Adipocyte (in vitro differentiated cells): ENCODE measurements around the gene DPP4.

Experiments used
- DNase-seq: peaks from one replicate; pipeline ENCODE4 v3.0.0-alpha.2; 2015; ENCODE audit warnings: low read depth
- H3K27me3 ChIP-seq: replicated peaks from 2 replicates; pipeline ENCODE4 v1.7.0; 2013; ENCODE audit warnings: mild to moderate bottlenecking, low read length, moderate library complexity; ENCODE audit not compliant: control insufficient read depth, insufficient read depth
- H3K36me3 ChIP-seq: 2 replicates; pipeline ENCODE4 v1.7.0; 2013; ENCODE audit warnings: low read length, mild to moderate bottlenecking, moderate library complexity; ENCODE audit not compliant: control insufficient read depth, insufficient read depth, severe bottlenecking
- H3K4me1 ChIP-seq: 2 replicates; pipeline ENCODE4 v1.7.0; 2013; ENCODE audit warnings: mild to moderate bottlenecking, low read length, moderate library complexity; ENCODE audit not compliant: control insufficient read depth, insufficient read depth
- H3K4me3 ChIP-seq: 2 replicates; pipeline ENCODE4 v1.7.0; 2013; ENCODE audit warnings: mild to moderate bottlenecking, low read length, moderate library complexity
- H3K9ac ChIP-seq: 2 replicates; pipeline ENCODE4 v1.7.0; 2013; ENCODE audit warnings: mild to moderate bottlenecking, low read length, moderate library complexity
- H3K9me3 ChIP-seq: 2 replicates; pipeline ENCODE4 v1.7.0; 2013; ENCODE audit warnings: mild to moderate bottlenecking, low read length, moderate library complexity; ENCODE audit not compliant: control insufficient read depth

DPP4 gene

DNA sequence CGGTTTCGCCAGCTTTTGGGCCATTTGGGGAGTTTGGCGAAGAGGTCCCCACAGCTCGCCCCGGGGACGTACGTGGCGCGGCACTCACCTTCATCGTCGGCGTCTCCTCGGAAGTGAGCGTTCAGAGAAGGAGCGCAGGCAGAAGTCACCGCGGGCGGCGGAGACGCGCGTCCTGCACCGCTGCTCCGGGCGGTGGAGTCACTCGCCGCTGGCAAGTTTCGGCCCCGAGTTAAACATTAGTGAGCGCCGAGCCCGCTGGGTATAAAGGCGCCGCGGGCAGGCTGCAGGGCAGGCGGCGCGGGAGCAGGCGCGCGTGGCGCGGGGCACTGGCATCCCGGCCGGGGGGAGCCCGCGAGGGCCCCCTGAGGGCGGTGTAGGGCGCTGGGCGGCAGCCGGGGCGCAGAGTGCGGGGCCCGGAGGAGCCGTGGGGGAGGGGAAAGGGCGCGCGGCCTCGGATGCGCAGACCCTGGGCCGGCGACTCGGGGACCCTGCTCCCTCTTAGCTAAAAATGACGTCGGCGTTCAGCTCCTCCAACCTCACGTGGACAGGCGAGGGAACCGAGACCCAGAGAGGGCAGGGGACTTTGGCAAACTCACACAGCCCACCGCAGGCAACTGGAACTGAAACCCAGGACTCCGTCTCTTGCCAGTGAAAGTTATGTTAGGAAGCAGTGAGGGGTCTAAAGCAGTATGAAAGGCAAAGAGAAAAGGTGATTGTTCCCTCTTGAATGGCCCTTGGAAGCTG lies at the start of gene DPP4:
Gene DPP4, minus strand, starts transcription at position 328 of the 744 bp plus-strand sequence. Its CDS starts 234 bp downstream, at position 94.
- peak; percentile 67 for DNase-seq
- peak within 1 kb of the TSS; percentile 83 for H3K4me3 ChIP-seq
- H3K4me1 ChIP-seq, result peaks cover 59% of the 10 kb centered on the region
- H3K36me3 ChIP-seq, result no peaks in the 10 kb centered on the region
- H3K27me3 ChIP-seq, result no peaks in the 10 kb centered on the region
- H3K9me3 ChIP-seq, result peaks cover 7% of the 10 kb centered on the region
- peak within 1 kb of the TSS; percentile 85 for H3K9ac ChIP-seq

DNA sequence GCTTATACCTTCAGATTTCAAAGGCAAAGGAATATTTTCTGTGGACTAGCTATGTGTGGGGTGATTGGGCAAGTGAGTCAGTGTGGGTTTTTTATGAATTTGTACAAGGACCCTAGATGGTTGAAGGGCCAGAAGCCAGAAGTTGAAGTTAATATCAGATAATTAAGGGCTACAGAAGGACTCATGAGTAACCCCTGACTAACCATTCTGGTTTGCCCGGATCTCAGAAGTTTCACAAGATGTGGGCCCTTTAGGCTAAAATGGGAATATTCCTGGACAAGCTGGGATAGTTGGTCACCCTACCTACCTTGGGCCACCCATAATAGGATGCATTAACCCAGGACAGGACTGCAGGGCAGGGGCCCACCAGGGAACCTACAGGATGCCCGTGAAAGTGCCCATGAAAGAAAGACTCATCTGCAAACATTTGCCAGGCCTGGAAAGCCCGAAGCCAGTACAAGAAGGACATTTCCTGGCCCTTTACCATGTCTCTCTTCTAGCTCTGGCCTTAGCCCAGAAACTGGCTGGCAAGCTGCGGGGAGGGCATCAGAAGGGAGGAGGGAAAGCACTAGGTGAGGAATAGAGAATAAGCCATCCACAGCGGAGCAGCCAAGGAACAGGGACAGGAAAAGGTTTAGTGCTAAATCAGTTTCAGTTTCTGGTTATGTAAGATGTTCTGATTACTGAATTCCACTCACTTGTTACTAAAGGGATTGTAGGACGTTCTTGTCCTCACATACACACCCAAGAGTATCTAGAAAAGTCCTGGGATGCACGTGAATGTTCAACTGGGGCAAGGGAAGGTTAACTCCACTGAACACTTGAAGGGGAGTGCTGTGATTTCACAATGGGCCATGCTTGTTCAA lies 44.4 kb upstream of the DPP4 start:
- Histone ChIP-seq H3K4me1 (peaks cover 27% of the 10 kb centered on the region), H3K36me3 (no peaks in the 10 kb centered on the region), H3K9me3 (peaks cover 13% of the 10 kb centered on the region), H3K4me3 (peak overlapping the region; percentile 2), H3K9ac (no peak overlapping the region), H3K27me3 (peaks cover 4% of the 10 kb centered on the region)
- peak; percentile 21 for DNase-seq

DNA sequence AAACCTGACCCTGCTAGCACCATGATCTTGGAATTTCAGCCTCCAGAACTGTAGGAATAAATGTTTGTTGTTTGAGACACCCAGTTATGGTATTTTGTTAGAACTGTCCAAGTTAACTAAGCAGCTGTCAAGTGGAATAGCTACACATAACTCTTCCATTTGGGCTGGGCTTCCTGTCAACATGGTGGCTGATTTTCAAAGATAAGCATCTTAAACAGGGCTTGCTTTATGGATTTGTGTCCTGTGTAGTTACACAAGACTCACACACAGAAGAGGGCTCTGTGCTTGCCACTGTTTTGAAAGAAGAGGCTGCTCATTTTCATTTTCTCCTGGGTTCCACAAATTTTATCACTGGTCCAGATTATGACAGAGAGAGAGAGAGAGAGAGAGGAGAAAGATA lies 42.3 kb upstream of the DPP4 start:
- peaks cover 4% of the 10 kb centered on the region for H3K27me3 ChIP-seq
- H3K9me3 ChIP-seq, result peaks cover 13% of the 10 kb centered on the region
- H3K36me3 ChIP-seq, result no peaks in the 10 kb centered on the region
- H3K4me3 ChIP-seq, result no peak overlapping the region
- no peak overlapping the region for H3K9ac ChIP-seq
- DNase-seq, result no peak
- peaks cover 45% of the 10 kb centered on the region for H3K4me1 ChIP-seq

DNA sequence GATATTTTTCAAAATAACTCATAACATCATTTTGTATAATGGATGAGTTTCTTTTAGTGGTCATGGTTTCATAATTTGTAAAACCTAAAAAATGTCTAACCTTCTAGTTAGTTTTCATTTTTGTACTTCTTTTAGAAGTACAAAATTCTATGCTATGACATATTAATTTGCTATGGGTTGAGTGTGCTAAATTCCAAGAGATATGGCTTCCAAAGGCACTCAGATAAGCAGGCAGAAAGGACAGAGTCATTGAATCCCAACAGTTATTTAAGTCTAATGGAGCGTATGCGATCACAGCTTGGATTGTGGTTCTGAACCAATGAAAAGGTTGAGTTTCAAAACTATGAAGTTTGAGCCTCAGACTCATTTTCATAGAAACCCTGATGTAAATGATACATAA lies 41.1 kb upstream of the DPP4 start:
- Histone ChIP-seq H3K27me3 (no peaks in the 10 kb centered on the region), H3K9ac (no peak overlapping the region), H3K36me3 (no peaks in the 10 kb centered on the region), H3K4me1 (peaks cover 45% of the 10 kb centered on the region), H3K9me3 (peaks cover 13% of the 10 kb centered on the region), H3K4me3 (no peak overlapping the region)
- DNase-seq, result no peak

DNA sequence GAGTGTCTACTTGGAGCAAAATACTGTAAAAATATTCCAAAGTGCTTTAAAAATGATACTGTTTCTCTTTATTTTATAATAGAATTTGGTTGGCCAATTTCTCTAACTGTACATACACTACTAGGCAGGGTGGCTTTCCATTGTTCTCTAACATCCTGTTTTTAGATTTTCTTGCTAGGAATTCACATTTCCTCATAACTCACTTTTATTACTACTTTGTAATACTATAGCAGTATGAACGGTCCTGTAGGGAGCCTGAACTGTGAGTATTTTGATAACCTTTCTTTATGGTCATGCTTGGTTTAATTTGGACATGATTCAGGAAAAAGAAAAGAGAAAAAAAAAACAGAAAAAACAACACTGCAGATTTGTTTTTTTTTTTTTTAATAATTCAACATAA lies 40.3 kb upstream of the DPP4 start:
- H3K4me3 ChIP-seq, result no peak overlapping the region
- no peaks in the 10 kb centered on the region for H3K36me3 ChIP-seq
- no peaks in the 10 kb centered on the region for H3K27me3 ChIP-seq
- peaks cover 45% of the 10 kb centered on the region for H3K4me1 ChIP-seq
- DNase-seq, result peak; percentile 22
- peaks cover 13% of the 10 kb centered on the region for H3K9me3 ChIP-seq
- no peak overlapping the region for H3K9ac ChIP-seq

DNA sequence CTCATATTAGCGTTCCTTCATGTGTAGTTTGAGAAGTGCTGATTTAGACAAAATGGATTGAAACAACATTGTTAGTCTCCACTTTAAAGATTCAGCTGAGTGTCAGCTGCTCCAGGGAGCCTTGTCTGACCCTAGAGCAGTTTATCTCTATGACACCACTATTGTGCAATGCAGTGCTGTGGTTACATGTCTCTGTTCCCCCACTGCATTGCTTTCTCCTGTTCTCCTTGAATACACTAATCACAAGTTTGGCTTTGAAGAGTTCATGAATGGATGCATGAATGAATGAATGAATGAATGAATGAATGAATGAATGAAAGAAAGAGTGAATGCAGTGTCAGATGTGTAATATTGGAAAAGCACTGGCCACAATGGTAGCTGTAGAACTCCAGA lies 39.8 kb upstream of the DPP4 start:
- no peaks in the 10 kb centered on the region for H3K36me3 ChIP-seq
- peaks cover 41% of the 10 kb centered on the region for H3K4me1 ChIP-seq
- peaks cover 13% of the 10 kb centered on the region for H3K9me3 ChIP-seq
- no peaks in the 10 kb centered on the region for H3K27me3 ChIP-seq
- peak; percentile 69 for DNase-seq
- no peak overlapping the region for H3K4me3 ChIP-seq
- no peak overlapping the region for H3K9ac ChIP-seq

DNA sequence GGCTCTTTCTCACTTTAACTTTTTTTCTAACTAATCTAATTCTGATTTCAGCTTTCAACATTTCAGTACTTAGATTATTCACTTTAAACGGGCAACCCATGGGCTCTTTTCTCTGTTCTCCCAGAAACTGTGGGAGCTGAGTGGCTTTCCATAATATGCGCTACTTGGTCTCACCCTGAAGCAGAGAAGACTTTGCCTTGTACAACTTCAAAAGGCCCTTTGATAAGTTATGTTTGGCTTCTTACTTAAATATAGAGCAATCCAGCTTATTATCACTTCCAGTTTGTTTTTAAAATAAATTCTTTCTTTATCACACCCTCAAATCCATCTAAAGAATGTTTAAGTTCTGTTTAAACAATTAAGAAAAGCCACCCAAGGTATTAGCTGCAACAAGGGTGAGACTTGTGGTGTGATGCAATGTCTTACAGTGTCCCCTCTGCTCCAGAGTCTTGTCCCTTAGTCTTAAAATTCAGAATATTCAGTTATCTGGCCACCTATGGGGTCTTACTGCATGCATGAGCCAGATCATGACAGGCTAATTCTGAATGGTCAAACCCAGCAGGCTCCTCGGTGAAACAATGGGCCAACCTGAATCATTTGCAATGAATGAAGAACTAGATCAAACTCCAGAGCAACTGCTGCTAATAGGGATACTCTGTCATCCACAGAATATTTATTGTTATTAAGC lies 39.2 kb upstream of the DPP4 start:
- H3K9me3 ChIP-seq, result peaks cover 13% of the 10 kb centered on the region
- no peaks in the 10 kb centered on the region for H3K36me3 ChIP-seq
- no peak overlapping the region for H3K9ac ChIP-seq
- H3K4me1 ChIP-seq, result peaks cover 35% of the 10 kb centered on the region
- H3K4me3 ChIP-seq, result no peak overlapping the region
- no peak for DNase-seq
- H3K27me3 ChIP-seq, result no peaks in the 10 kb centered on the region

DNA sequence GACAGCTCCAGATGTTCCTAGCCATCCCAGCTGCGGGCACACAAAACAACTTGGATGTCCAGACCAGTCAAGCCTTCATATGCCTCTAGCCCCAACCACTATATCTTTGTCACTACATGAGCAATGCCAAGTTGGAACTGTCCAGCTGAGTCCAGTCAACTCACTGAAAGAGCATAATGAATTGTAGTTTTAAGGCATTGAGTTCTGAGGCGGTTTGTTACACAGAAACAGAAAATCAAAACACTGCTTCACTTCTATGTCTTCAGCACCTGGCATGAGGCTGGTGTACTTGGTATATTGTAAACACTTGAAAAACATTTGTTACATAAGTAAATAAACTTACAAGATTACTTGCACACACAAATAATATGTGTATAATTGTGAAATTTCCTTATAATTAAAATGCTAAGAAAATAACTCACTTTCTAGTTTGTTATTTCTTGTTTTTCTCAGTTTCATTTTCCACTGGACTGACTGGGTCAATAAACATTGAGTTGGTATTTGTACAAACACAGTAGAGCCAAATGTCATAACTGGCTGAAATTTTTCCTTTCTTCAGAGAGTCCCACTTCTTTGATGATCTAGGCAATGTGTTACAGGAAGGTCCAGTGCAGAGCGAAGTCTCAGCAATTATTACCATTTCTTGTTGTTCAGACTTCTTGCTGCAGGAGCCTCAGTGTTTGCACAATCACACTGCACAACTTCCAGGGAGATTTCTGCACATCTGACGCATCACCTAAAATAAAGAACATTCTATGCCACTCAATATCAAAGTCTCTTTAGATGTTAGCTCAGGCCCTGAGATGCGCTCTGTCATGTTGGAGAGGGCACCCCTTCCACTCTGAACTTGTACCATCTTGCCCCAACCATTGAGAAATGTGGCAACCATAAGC lies 38.2 kb upstream of the DPP4 start:
- Histone ChIP-seq H3K4me3 (no peak overlapping the region), H3K9ac (no peak overlapping the region), H3K4me1 (peaks cover 28% of the 10 kb centered on the region), H3K9me3 (peaks cover 13% of the 10 kb centered on the region), H3K36me3 (no peaks in the 10 kb centered on the region), H3K27me3 (no peaks in the 10 kb centered on the region)
- DNase-seq, result no peak

DNA sequence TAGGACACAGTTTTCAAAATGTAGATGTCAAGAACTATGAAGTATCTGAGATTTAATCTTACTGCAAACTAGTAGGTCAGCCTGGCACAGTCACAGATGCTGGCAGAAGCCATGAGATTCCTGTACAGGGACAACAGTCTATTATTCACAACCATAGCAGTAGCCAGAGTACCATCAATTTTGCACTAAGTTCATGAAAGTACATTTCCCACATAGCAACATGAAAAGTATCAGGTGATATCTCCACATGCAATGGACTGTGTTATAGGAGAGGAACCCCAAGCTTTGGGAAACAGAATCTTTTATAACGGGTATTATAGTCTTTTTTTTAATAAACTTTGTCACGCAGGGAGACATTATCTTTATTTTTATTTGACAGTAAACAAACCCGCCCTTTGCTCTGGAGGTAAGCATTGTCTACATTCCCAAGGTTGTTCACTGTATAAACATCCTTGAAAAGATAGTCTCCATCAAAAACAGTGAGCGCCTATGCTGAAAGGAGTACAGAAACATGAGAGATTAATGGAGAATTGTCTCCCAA lies 33.4 kb upstream of the DPP4 start:
- no peak overlapping the region for H3K9ac ChIP-seq
- H3K36me3 ChIP-seq, result no peaks in the 10 kb centered on the region
- H3K9me3 ChIP-seq, result no peaks in the 10 kb centered on the region
- H3K4me1 ChIP-seq, result peaks cover 23% of the 10 kb centered on the region
- H3K27me3 ChIP-seq, result no peaks in the 10 kb centered on the region
- DNase-seq, result no peak
- H3K4me3 ChIP-seq, result no peak overlapping the region

DNA sequence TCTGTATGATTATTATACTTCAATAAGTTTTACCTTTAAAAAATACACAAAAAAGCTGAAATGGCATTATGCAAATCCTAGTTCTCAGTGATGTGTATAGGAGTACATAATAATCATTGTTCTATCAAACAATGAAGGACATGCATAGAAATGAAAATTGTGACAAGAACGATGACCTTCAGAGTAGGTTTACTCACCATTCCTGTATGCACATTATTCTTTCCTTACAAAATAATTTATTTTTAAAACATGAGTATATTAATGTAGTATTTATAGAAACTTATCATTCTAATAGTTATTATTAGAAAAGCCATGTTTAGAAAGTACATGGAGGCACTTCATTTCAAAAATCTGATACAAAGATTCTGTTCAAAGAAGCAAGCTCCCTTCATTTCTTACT lies 32.7 kb upstream of the DPP4 start:
- no peak overlapping the region for H3K4me3 ChIP-seq

More for the DNA sequence above, 32.7 kb upstream of the DPP4 start:
- Histone ChIP-seq H3K27me3 (no peaks in the 10 kb centered on the region), H3K36me3 (no peaks in the 10 kb centered on the region), H3K4me1 (peaks cover 16% of the 10 kb centered on the region), H3K9me3 (no peaks in the 10 kb centered on the region), H3K9ac (no peak overlapping the region)
- no peak for DNase-seq
